HG03521 (cell line): ENCODE data around the gene WNT9A.

ENCODE experiments used
- ATAC-seq: cut with Tn5 transposase; IDR thresholded peaks from one replicate; pipeline ENCODE4 v1.9.1; 2021; ENCODE audit warnings: mild to moderate bottlenecking, moderate library complexity; ENCODE audit not compliant: unreplicated experiment

The WNT9A gene

GRCh38 chr1:227925582-227926198, 22.0 kb downstream of the WNT9A start:
- ATAC-seq = no peak

DNA sequence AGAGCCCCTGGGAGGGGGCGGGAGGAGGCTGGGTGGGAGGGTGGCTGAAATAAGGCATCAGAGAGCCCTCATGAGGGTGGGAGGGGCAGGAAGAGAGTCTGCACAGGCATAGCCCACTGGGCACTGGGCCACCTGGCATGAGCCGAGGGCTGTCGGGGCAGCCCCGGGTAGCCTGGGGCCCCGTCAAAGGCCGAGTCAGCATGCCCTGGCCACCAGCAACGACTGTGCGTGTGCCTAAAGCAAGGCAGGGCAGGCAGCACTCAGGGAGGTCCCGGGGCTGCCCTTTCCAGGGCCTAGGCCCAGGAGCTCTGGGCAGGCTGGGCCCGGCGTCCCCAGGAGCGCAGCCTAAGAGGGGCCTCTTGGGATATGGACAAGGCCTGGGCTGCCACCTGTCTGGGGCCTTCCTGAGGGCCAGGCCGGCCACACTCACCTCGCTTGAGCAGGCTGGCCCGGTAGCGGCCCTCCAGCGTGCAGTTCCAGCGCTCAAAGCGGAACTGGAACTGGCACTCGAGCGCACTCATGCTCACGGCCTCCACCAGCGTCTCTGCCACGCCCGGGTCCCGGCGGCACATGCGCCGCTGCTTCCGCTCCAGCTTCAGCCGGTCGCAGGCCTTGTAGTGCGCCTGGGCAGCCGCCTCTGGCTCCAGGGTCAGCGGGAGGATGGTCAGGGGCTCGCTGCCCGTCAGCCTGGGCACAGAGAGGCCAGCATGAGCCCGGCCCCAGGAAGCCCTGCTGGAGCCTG, 22.7 kb downstream of the WNT9A start:
- no peak for ATAC-seq

DNA sequence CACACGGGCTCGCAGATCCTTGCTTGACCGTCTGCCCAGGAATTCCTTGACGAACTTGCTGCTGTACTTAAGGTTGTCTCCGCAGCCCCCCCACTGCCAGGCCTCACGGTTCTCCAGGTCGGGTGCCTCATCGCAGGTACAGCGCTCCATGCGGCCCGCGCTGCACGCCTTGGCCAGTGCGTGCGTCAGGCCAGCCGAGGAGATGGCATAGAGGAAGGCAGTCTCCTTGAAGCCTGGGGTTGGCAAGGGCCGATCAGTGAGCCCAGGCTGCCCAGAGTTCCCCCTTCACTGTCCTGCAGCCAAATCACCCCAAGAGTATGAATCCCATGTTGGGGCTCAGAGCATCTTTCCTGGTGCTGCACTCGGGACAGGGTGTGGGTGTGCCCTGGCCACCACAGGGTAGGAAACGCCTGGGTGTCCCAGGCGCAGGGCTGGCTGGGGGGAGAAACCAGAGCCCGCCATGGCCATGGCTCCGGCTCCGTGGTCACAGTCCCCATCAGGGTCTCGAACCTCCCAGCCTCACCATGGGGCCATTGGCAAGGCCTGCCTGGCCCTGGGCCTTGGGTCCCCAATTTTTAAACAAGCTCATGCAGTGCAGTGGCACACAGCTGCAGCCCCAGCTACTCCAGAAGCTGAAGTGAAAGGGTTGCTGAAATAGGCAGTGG, 23.4 kb downstream of the WNT9A start:
- ATAC-seq = no peak

DNA sequence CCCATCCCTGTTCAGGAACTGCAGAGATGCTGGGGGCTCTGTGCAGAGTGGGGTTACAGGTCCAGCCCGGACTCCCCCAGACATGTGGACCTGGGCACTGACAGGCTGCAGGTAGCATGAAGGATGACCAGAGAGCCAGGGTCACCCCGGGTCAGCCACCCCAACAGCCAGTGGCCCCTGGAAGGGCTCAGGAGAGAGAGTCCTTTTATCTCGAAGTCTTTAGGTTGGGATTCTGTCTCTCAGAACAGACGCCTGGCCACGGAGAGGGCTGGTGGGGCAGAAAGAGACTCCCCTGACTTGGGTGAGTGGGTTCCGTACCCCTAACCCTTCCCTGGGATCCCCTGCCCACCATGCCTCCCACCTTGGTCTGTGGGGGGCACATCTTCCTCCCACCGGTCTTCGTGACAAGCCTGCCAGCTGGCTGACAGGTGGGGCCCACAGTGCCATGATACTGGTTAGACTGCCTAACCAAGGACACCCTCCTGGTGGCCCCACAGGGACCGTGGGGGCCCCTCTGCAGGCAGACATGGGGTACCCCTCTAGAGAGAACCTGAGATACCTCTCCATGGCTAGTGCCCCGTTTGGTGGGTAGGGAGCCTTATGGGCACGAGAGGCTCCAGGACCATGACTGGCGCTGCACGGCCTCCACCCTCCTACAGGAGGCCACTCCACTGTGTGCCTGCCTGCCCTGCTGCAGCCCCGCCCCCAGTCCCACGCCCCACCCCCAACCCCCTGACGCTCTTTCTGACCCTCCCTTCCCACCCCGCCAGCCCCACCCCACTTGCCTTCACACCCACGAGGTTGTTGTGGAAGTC, 24.2 kb downstream of the WNT9A start:
- no peak for ATAC-seq

GRCh38 chr1:227922501-227923352, 25.0 kb downstream of the WNT9A start:
- no peak for ATAC-seq

- no peak for ATAC-seq
Measured at GRCh38 chr1:227921461-227922185, 26.1 kb downstream of the WNT9A start.

- ATAC-seq = no peak
Measured at GRCh38 chr1:227920896-227921295, 26.8 kb downstream of the WNT9A start.

GRCh38 chr1:227920426-227920825, 27.3 kb downstream of the WNT9A start:
- no peak for ATAC-seq

GRCh38 chr1:227919906-227920305, 27.8 kb downstream of the WNT9A start:
- ATAC-seq = no peak

- ATAC-seq = no peak
Measured at GRCh38 chr1:227918736-227919135, 29.0 kb downstream of the WNT9A start.

- ATAC-seq = no peak
Measured at GRCh38 chr1:227918083-227918700, 29.5 kb downstream of the WNT9A start.

GRCh38 chr1:227917081-227917950, 30.4 kb downstream of the WNT9A start:
- ATAC-seq = no peak

DNA sequence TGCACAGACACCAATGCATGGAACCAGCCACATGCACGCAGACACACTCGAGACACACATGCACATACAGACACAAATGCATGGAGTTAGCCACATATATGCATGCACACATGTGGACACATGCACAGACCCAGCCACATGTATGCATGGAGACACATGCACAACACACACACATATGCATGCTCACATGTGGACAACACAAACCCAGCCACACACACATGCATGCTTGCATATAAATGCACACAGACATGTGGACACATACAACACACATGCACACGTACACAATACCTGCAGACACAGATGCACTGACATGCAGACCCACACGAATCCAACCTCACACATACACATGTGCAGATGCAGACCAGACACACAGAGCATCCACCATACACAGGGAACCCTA, 31.1 kb downstream of the WNT9A start:
- ATAC-seq = no peak

DNA sequence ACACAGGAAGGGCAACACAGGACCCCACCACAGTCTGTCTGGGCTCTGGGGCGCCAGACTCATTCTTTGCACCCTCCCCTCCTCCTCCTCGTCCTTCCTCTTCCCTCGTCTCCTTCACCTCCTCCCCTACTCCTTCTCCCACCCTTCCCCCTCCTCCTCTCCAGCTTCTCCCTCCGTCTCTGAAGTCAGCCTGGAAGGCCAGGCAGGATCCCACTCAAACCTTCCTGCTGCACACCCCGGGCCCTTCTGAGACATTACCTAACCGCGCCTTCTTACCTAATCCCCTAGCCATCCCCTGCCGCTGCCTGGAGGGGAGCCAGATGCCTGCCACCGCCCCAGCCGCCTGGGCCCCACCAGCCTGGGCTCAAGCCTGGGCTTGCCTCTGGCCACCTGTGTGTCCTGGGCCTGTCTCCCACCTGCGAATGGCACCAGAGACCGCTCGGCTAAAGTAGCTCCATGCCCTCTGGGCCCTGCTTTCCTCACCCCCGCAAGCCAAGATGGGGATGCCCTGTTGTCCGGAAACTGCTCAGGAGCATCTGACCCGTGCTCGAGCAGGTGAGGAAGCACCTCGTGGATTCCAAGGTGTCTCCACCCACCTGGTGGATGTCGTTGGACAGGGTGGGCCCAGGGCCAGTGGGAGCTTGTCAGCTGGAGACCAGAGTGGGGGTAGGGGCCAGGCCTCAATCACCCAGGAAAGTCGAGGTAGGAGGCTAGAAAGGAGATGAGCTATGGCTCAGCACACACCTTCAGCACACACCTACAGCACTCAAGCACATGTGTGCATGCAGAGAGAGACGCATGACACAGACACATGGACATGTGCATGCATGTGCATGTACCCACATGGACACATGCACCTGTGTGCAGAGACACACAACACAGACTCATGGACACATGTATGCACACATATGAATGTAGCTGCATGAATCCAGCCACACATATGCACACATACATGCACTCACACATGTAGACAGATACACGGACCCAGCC, 31.9 kb downstream of the WNT9A start:
- no peak for ATAC-seq

DNA sequence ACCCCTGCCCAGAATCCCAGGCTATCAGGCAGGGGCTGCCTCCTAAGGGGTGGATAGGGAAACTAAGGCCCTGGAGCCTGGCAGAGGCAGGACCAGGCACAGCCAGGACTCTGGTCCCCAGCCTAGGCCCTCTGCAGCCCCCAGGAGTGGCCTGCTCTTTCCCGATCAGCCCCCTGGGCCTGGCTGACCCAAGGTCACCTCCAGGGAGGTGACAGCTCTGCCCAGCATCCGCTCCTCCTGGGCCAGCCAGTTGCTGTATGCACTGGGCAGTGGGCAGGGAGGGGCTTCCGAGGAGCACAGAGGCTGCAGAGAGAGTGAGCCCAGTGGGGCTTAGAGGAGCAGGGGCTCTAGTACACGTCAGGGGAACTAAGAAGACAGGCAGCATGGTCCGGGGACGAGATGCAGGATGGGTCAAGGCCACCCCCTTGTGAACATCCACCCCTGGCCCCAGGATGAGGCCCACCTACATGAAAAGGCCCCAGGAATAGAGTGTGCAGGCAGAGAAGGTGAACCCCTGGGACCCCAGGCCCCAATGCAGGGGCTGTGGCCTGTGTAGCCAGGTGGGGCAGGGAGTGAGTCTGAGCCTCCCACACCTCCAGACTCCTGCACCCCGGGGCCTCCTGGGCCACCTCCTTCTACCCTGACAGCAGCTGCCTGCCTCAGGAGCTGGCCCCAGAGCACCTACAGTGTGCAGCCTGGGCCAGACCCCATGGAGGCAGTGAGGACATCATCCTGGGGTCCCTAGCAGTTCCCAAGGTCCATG, 32.8 kb downstream of the WNT9A start:
- no peak for ATAC-seq
